Mesenteric fat pad (tissue), 1 donor: ENCODE data around the gene PRCD. TPM values are rescaled to one million over a fixed set of nuclear protein-coding genes. Genes with fewer than 3 reads are reported as not detected.
A peak's percentile ranks its signal among the peaks of the same experiment; 100 is the strongest.

Experiments
- DNase-seq: peaks from one replicate; pipeline ENCODE4 v3.0.0-alpha.2; 2020; ENCODE audit warnings: low spot score
- long read RNA-seq: library from polyadenylated mRNA; unstranded; transcript quantifications from one replicate; pipeline ENCODE4 v2.0.0, GENCODE V29; 2020
- total RNA-seq: library from RNA; stranded (reverse); fragmentation: NEBNext Ultra II Directional; extraction: Animal tissue kit (Norgen Biotek cat#: 25700); gene quantifications from one replicate; pipeline ENCODE4 v1.2.1, GENCODE V29; 2021
- donor health status: DM: yes; HTN: yes; CAD: no.

PRCD gene
- 5.4 TPM for total RNA-seq
- long read RNA-seq, partial matches to known transcripts: 0 of 6 reads
- long read RNA-seq, other reads (novel, unspliced or antisense): 6 of 6 reads

- DNase-seq: no peak
These were observed at the start of gene PRCD for GRCh38 chr17:76539631-76540271. Gene PRCD, plus strand, starts transcription at chr17:76540044. Its CDS starts 98 bp downstream, at chr17:76540142.

GRCh38 chr17:76490112-76490710 is 49.6 kb upstream of the PRCD start:
- DNase-seq: no peak

GRCh38 chr17:76491271-76492122 is 48.3 kb upstream of the PRCD start:
- DNase-seq: no peak

- DNase-seq: no peak
These were observed 47.5 kb upstream of the PRCD start for GRCh38 chr17:76492123-76492988.

GRCh38 chr17:76492989-76493501 is 46.8 kb upstream of the PRCD start:
- DNase-seq: no peak

GRCh38 chr17:76493505-76494167 is 46.2 kb upstream of the PRCD start:
- no peak for DNase-seq

GRCh38 chr17:76495663-76496400 is 44.0 kb upstream of the PRCD start:
- no peak for DNase-seq

- no peak for DNase-seq
These were observed 43.4 kb upstream of the PRCD start for GRCh38 chr17:76496464-76496863.

GRCh38 chr17:76497699-76497978 is 42.2 kb upstream of the PRCD start:
- DNase-seq: no peak

- DNase-seq: no peak
These were observed 41.6 kb upstream of the PRCD start for GRCh38 chr17:76497979-76498875.

- DNase-seq: no peak
These were observed 41.0 kb upstream of the PRCD start for GRCh38 chr17:76498876-76499251.

- no peak for DNase-seq
These were observed 40.6 kb upstream of the PRCD start for GRCh38 chr17:76499267-76499667.

GRCh38 chr17:76500074-76500746 is 39.6 kb upstream of the PRCD start:
- no peak for DNase-seq

- no peak for DNase-seq
These were observed 39.2 kb upstream of the PRCD start for GRCh38 chr17:76500747-76501017.

- DNase-seq: peak; percentile 97
These were observed 38.6 kb upstream of the PRCD start, which contains the start of gene RHBDF2 for GRCh38 chr17:76501018-76501826. Gene RHBDF2, minus strand, starts transcription at chr17:76501423. Its CDS starts 19,899 bp downstream, at chr17:76481524.

GRCh38 chr17:76501827-76502307 is 38.0 kb upstream of the PRCD start:
- no peak for DNase-seq
